Measurements from ENCODE around the gene ABLIM3. TPM values are rescaled to one million over a fixed set of nuclear protein-coding genes. Genes with fewer than 3 reads are reported as not detected.

The ABLIM3 gene
- total RNA-seq, 1 donor from 2014 or later: 30.1 TPM

DNA sequence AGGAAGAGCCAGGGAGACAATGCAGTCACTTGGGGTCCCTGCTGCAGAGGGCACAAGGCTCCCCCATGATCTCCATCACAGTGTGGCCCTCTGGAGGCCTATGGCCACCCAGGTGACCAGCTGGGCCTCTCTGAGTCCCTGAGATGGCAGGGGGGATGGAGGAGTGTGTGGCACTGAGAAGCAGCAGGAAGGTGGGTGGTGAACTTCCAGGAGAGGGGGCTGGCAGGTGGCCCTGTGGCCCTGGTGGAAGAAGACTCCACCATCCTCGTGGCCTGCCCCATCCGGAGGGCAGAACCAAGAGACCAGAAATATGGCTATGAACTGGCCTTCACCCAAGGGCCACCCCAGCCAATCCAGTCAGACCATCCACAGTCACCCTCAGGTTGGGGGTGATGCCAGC, 98.6 kb downstream of the ABLIM3 start:
- H3K4me3 ChIP-seq (ENCODE audit: low read depth, low read length): no peak overlapping the region
- TF ChIP-seq, protein P1, sequence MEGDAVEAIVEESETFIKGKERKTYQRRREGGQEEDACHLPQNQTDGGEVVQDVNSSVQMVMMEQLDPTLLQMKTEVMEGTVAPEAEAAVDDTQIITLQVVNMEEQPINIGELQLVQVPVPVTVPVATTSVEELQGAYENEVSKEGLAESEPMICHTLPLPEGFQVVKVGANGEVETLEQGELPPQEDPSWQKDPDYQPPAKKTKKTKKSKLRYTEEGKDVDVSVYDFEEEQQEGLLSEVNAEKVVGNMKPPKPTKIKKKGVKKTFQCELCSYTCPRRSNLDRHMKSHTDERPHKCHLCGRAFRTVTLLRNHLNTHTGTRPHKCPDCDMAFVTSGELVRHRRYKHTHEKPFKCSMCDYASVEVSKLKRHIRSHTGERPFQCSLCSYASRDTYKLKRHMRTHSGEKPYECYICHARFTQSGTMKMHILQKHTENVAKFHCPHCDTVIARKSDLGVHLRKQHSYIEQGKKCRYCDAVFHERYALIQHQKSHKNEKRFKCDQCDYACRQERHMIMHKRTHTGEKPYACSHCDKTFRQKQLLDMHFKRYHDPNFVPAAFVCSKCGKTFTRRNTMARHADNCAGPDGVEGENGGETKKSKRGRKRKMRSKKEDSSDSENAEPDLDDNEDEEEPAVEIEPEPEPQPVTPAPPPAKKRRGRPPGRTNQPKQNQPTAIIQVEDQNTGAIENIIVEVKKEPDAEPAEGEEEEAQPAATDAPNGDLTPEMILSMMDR (conservative IDR thresholded peaks at IDR 0.05; ENCODE audit: low read depth, low read length): no peak
- DNase-seq (ENCODE audit: low read depth): no peak

DNA sequence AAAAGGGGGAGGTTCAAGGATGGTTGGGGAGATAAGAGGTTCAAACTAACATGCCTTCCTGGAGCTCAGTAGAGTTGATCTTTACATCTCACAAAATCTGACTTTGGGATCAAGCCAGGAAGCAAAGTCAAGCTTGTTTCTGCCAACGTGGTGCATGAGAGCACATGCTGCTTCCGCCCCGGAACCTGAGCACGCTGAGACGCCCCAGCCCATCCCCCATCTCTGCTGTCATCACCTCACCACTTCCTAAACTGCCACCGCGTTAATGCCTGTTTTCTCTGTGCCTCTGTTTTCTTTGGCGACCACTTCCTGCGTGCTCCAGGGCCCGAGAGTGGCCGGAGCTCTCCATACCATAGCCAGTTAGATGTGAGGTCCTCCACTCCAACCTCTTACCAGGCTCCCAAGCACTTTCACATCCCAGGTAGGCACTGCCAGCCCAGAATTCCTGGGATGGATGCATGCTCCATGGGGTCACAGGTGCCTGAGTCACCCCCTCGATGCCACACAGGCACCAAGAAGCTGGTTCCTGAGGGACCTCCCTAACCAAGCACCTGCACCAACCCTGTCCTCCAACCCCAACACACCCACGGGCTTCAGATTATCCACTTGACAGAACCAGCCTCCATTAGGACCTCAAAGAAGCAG, 99.2 kb downstream of the ABLIM3 start:
- H3K4me3 ChIP-seq (ENCODE audit: low read depth, low read length): no peak overlapping the region
- DNase-seq (ENCODE audit: low read depth): no peak
- TF ChIP-seq, protein P1 (conservative IDR thresholded peaks at IDR 0.05; ENCODE audit: low read depth, low read length): no peak

DNA sequence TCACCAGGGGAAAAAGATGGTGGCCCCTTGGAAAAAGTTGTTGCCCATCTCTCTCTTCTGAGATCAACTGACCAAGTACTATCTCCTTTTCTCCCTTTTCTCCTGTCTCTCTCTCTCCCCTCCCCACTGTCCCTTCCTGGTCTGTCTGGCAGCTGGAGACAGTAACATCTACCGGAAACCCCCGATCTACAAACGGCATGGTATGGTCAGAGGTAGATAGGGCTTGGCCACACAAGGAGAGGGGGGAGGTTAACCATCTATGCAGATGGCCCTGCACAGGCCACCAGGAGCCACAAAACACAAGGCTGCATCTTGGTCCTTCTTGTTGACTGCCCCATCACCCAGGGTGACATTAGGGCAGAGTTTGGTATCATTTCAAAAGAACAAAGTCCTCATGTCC, 101.0 kb downstream of the ABLIM3 start:
- TF ChIP-seq, protein P1 (conservative IDR thresholded peaks at IDR 0.05; ENCODE audit: low read depth, low read length): no peak
- DNase-seq (ENCODE audit: low read depth): no peak
- no peak overlapping the region for H3K4me3 ChIP-seq (ENCODE audit: low read depth, low read length)

DNA sequence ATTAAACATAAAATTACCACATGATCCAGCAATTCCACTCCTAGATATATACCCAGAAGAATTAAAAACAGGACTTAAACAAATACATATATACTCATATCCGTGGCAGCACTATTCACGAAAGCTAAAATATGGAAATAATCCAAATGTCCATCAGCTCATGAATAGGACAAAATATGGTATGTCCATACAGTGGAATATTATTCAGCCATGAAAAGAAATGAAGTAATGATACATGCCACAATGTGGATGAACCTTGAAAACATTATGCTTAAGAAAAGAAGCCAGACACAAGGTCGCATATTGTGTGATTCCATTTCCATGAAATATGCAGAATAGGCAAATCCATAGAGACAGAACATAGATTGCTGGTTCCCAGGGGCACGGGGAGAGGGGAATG, 105.6 kb downstream of the ABLIM3 start:
- DNase-seq (ENCODE audit: low read depth): no peak
- TF ChIP-seq, protein P1 (conservative IDR thresholded peaks at IDR 0.05; ENCODE audit: low read depth, low read length): no peak
- H3K4me3 ChIP-seq (ENCODE audit: low read depth, low read length): no peak overlapping the region

DNA sequence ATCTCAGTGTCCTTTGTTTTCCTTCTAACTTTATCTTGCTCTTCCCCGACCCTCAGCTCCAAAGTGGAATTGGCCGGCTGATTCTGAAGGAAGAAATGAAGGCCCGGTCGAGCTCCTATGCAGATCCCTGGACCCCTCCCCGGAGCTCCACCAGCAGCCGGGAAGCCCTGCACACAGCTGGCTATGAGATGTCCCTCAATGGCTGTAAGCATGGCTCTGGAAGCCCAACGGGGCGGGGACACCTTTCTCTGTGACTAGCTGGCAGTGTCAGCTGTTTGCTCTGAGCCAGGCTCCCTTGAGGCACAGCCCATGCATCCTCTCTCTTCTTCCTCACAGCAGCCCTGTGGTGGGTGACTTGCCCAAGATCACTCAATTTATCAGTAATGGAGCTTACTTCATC, 106.4 kb downstream of the ABLIM3 start:
- TF ChIP-seq, protein P1 (conservative IDR thresholded peaks at IDR 0.05; ENCODE audit: low read depth, low read length): no peak
- no peak for DNase-seq (ENCODE audit: low read depth)
- no peak overlapping the region for H3K4me3 ChIP-seq (ENCODE audit: low read depth, low read length)

DNA sequence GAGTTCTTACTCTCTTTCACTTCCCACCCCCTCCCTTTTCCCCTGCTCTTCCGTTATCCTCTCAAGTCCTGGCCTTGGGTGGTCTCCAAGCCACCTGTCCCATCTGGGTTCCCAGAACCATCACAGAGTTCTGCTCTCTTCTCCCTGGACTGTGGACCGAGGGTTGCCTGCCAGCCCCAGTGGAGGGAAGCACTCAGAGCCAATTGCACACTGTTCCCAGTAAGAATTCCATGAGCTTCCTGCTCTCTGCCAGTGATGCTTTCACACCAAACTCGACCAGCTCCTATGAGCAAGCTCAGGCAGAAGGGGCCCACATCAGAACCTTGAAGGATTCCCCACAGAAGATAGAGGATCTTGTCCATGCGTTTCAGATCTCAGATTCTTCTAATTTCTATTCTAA, 110.3 kb downstream of the ABLIM3 start:
- DNase-seq (ENCODE audit: low read depth): no peak
- TF ChIP-seq, protein P1 (conservative IDR thresholded peaks at IDR 0.05; ENCODE audit: low read depth, low read length): no peak

DNA sequence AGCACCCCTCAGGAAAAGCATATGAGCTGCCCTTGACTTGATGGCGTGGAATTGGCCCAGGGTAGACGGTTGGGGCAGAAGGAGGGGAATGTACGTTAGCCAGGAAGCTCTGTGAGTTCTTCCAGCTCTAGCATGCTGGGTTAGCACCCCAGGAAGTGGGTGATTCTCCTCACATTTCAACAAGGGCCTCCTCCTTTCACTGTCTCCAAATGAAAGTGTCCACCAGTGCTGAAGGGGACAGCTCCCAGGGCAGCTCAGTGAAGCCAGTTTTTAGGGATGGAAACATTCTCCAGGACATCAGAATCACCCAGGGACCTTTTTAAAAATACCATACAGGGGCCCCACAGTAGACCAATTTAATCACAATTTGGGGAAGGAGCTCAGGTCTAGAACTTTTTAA, 113.2 kb downstream of the ABLIM3 start:
- no peak for DNase-seq (ENCODE audit: low read depth)
- H3K4me3 ChIP-seq (ENCODE audit: low read depth, low read length): no peak overlapping the region
- TF ChIP-seq, protein P1 (conservative IDR thresholded peaks at IDR 0.05; ENCODE audit: low read depth, low read length): no peak

More for the DNA sequence above, 110.3 kb downstream of the ABLIM3 start:
- no peak overlapping the region for H3K4me3 ChIP-seq (ENCODE audit: low read depth, low read length)

All from epithelial cell of proximal tubule (primary cell).